H9 (cell line): Measurements from ENCODE around the gene FAM107A. TPM values are rescaled to one million over a fixed set of nuclear protein-coding genes. Genes with fewer than 3 reads are reported as not detected.

Experiments used
- DNase-seq: peaks from one replicate; pipeline ENCODE4 v3.0.0-alpha.2; 2017
- H2AFZ ChIP-seq: one replicate; pipeline ENCODE4 v1.6.1; 2013; ENCODE audit warnings: mild to moderate bottlenecking, low read length, control low read depth, moderate library complexity
- H2AK5ac ChIP-seq: 2 replicates; pipeline ENCODE4 v1.6.1; 2013; ENCODE audit warnings: low read length, control low read depth, mixed read lengths; ENCODE audit not compliant: insufficient read length
- H2BK120ac ChIP-seq: one replicate; pipeline ENCODE4 v1.6.1; 2013; ENCODE audit warnings: low read depth, mild to moderate bottlenecking, low read length, control low read depth, inconsistent platforms; ENCODE audit not compliant: poor library complexity, severe bottlenecking
- H2BK12ac ChIP-seq: 2 replicates; pipeline ENCODE4 v1.6.1; 2013; ENCODE audit warnings: low read length, control low read depth, mixed read lengths, low read depth; ENCODE audit not compliant: insufficient read length
- H2BK15ac ChIP-seq: 2 replicates; pipeline ENCODE4 v1.6.1; 2013; ENCODE audit warnings: low read depth, low read length, control low read depth
- H2BK20ac ChIP-seq: one replicate; pipeline ENCODE4 v1.6.1; 2013; ENCODE audit warnings: low read depth, mild to moderate bottlenecking, low read length, control low read depth, inconsistent platforms; ENCODE audit not compliant: poor library complexity, severe bottlenecking
- H2BK5ac ChIP-seq: 2 replicates; pipeline ENCODE4 v1.6.1; 2013; ENCODE audit warnings: low read length, control low read depth, mixed read lengths; ENCODE audit not compliant: insufficient read length
- H3K14ac ChIP-seq: 2 replicates; pipeline ENCODE4 v1.6.1; 2013; ENCODE audit warnings: low read length, control low read depth; ENCODE audit not compliant: insufficient read depth
- H3K18ac ChIP-seq: 2 replicates; pipeline ENCODE4 v1.6.1; 2013; ENCODE audit warnings: low read depth, mild to moderate bottlenecking, mixed read lengths, low read length, control low read depth; ENCODE audit not compliant: insufficient read length
- H3K23ac ChIP-seq: 2 replicates; pipeline ENCODE4 v1.6.1; 2013; ENCODE audit warnings: low read length, control low read depth, mixed read lengths, low read depth; ENCODE audit not compliant: insufficient read length
- H3K23me2 ChIP-seq: 2 replicates; pipeline ENCODE4 v1.6.1; 2013; ENCODE audit warnings: low read depth, mild to moderate bottlenecking, mixed read lengths, low read length, control low read depth; ENCODE audit not compliant: insufficient read length, poor library complexity, severe bottlenecking
- H3K27ac ChIP-seq: 2 replicates; pipeline ENCODE4 v1.5.1; 2013; ENCODE audit warnings: low read length, control low read depth, mixed read lengths, low read depth; ENCODE audit not compliant: insufficient read length
- H3K27me3 ChIP-seq: 2 replicates; pipeline ENCODE4 v1.6.1; 2013; ENCODE audit warnings: low read length, control low read depth, inconsistent platforms; ENCODE audit not compliant: insufficient read depth
- H3K4ac ChIP-seq: 2 replicates; pipeline ENCODE4 v1.6.1; 2013; ENCODE audit warnings: low read depth, mild to moderate bottlenecking, control low read depth, inconsistent platforms, low read length, moderate library complexity
- H3K4me1 ChIP-seq: 2 replicates; pipeline ENCODE4 v1.6.1; 2013; ENCODE audit warnings: low read length, control low read depth, inconsistent platforms; ENCODE audit not compliant: insufficient read depth
- H3K4me2 ChIP-seq: 2 replicates; pipeline ENCODE4 v1.6.1; 2013; ENCODE audit warnings: low read length, control low read depth, mixed read lengths; ENCODE audit not compliant: insufficient read length, insufficient read depth
- H3K56ac ChIP-seq: 2 replicates; pipeline ENCODE4 v1.6.1; 2013; ENCODE audit warnings: low read depth, mild to moderate bottlenecking, mixed read lengths, low read length, control low read depth; ENCODE audit not compliant: insufficient read length
- H3K79me1 ChIP-seq: 2 replicates; pipeline ENCODE4 v1.6.1; 2013; ENCODE audit warnings: low read depth, mild to moderate bottlenecking, moderate library complexity, low read length, control low read depth, inconsistent platforms; ENCODE audit not compliant: insufficient read depth, poor library complexity, severe bottlenecking
- H3K79me2 ChIP-seq: 2 replicates; pipeline ENCODE4 v1.6.1; 2013; ENCODE audit warnings: low read length, control low read depth, inconsistent platforms; ENCODE audit not compliant: insufficient read depth
- H3K9ac ChIP-seq: 2 replicates; pipeline ENCODE4 v1.6.1; 2013; ENCODE audit warnings: low read length, control low read depth, mixed read lengths; ENCODE audit not compliant: insufficient read length; ENCODE audit errors: extremely low read depth
- H3K9me3 ChIP-seq: one replicate; pipeline ENCODE4 v1.6.1; 2013; ENCODE audit warnings: low read depth, low read length, inconsistent platforms; ENCODE audit not compliant: control insufficient read depth
- H3T11ph ChIP-seq: one replicate; pipeline ENCODE4 v1.6.1; 2013; ENCODE audit warnings: mild to moderate bottlenecking, low read length, control low read depth, inconsistent platforms
- H4K20me1 ChIP-seq: one replicate; pipeline ENCODE4 v1.6.1; 2013; ENCODE audit not compliant: control insufficient read depth, insufficient read length, insufficient read depth
- H4K5ac ChIP-seq: 2 replicates; pipeline ENCODE4 v1.6.1; 2013; ENCODE audit warnings: low read depth, mild to moderate bottlenecking, mixed read lengths, low read length, control low read depth; ENCODE audit not compliant: insufficient read length
- H4K8ac ChIP-seq: replicated peaks from 2 replicates; pipeline ENCODE4 v1.6.1; 2013; ENCODE audit warnings: low read length, control low read depth, mixed read lengths, low read depth; ENCODE audit not compliant: insufficient read length
- H4K91ac ChIP-seq: 2 replicates; pipeline ENCODE4 v1.6.1; 2013; ENCODE audit warnings: low read depth, mild to moderate bottlenecking, moderate library complexity, mixed read lengths, low read length, control low read depth; ENCODE audit not compliant: insufficient read length
- H3K27ac Mint-ChIP-seq, 3 experiments: 2 replicates in 2 of 3; 3 replicates in 1 of 3; pipeline ENCODE4 v1.8.0; 2020 to 2021; ENCODE audit warnings: mixed read lengths in 3 of 3, mild to moderate bottlenecking in 1 of 3, moderate library complexity in 1 of 3
- H3K27me3 Mint-ChIP-seq: 2 replicates; pipeline ENCODE4 v1.8.0; 2021; ENCODE audit warnings: low read depth, mild to moderate bottlenecking, moderate library complexity, mixed read lengths
- H3K36me3 Mint-ChIP-seq, 3 experiments: 2 replicates in 2 of 3; 3 replicates in 1 of 3; pipeline ENCODE4 v1.8.0; 2020 to 2021; ENCODE audit warnings: low read depth in 3 of 3, mixed read lengths in 3 of 3; ENCODE audit not compliant: insufficient read depth in 1 of 3
- H3K4me1 Mint-ChIP-seq, 2 experiments: 2 replicates each; pipeline ENCODE4 v1.8.0; 2020; ENCODE audit warnings: mixed read lengths in 2 of 2
- H3K4me3 Mint-ChIP-seq, 2 experiments: 2 replicates in 1 of 2; 3 replicates in 1 of 2; pipeline ENCODE4 v1.8.0; 2020 to 2021; ENCODE audit warnings: mild to moderate bottlenecking in 2 of 2, mixed read lengths in 2 of 2, moderate library complexity in 1 of 2
- H3K9me3 Mint-ChIP-seq, 2 experiments: 2 replicates in 1 of 2; 3 replicates in 1 of 2; pipeline ENCODE4 v1.8.0; 2020; ENCODE audit warnings: mild to moderate bottlenecking in 2 of 2, mixed read lengths in 2 of 2, moderate library complexity in 1 of 2
- CTCF ChIP-seq: fragments of 200-600 bp; sonication (generic); conservative IDR thresholded peaks from 3 replicates; pipeline ENCODE4 v1.8.0; 2021; ENCODE audit warnings: antibody characterized with exemption, mild to moderate bottlenecking
- WGBS: extraction: QIAGEN DNeasy Blood & Tissue Kit; methylation state at CpG from one replicate; pipeline ENCODE4 v1.1.7; 2013; ENCODE audit warnings: missing lambda C conversion rate, low lambda C conversion rate, mixed read lengths; ENCODE audit not compliant: insufficient read length; ENCODE audit errors: extremely low coverage; 5-methylcytosine and 5-hydroxymethylcytosine counted together
- total RNA-seq: library from RNA; stranded (reverse); gene quantifications from 2 replicates; pipeline ENCODE4 v1.2.1, GENCODE V29; 2021

The FAM107A gene
- total RNA-seq, 1 experiment from 2014 or later, result 0.11 TPM

- Histone ChIP-seq H3K23ac (no peak overlapping the region), H2BK15ac (no peak overlapping the region), H4K91ac (no peak overlapping the region), H3K9ac (no peak overlapping the region), H2BK20ac (no peak overlapping the region), H3K27ac (no peak overlapping the region), H3K18ac (no peak overlapping the region), H2AFZ (no peak overlapping the region), H3K23me2 (no peaks in the 10 kb centered on the region), H2AK5ac (no peak overlapping the region), H3K79me1 (no peaks in the 10 kb centered on the region), H3T11ph (no peak overlapping the region), H4K20me1 (no peaks in the 10 kb centered on the region), H3K4me1 (no peaks in the 10 kb centered on the region; the same call in 1 of the 2 replicates), H3K79me2 (no peaks in the 10 kb centered on the region), H3K4me2 (no peak overlapping the region), H3K14ac (no peak overlapping the region), H2BK12ac (no peak overlapping the region), H4K5ac (no peak overlapping the region), H3K27me3 (no peaks in the 10 kb centered on the region), H3K56ac (no peak overlapping the region), H2BK5ac (no peak overlapping the region), H2BK120ac (no peak overlapping the region), H4K8ac (no peak overlapping the region), H3K4ac (no peak overlapping the region), H3K9me3 (no peaks in the 10 kb centered on the region)
- Mint-ChIP-seq H3K4me1 (peaks cover 57 to 65% of the 10 kb centered on the region in 2 experiments), H3K9me3 (peaks cover 2 to 4% of the 10 kb centered on the region in 2 experiments; a peak in 2 of 5 replicates), H3K27me3 (peaks cover 2% of the 10 kb centered on the region), H3K4me3 (no peak overlapping the region), H3K36me3 (peaks cover 0 to 4% (median 0%) of the 10 kb centered on the region in 3 experiments; a peak in 2 of 7 replicates), H3K27ac (peak overlapping the region in 1 of 3 experiments; percentile 64; a peak in 4 of 7 replicates)
- no CpG with 5 or more reads among the region's 5 CpGs for WGBS
- TF ChIP-seq CTCF, result no peak
- no peak for DNase-seq
These were observed 54.3 kb downstream of the FAM107A start for GRCh38 chr3:58522759-58523425.
